GM12878 (cell line): Measurements from ENCODE around the gene MAD2L2. TPM values are rescaled to one million over a fixed set of nuclear protein-coding genes. Genes with fewer than 3 reads are reported as not detected.

ENCODE experiments used
- ATAC-seq: fragments of 200-7000 bp; cut with Tn5 transposase; 3 replicates; pipeline ENCODE4 v1.9.1; 2020; ENCODE audit warnings: mild to moderate bottlenecking, moderate library complexity
- BruUV-seq: library from RNA; stranded (reverse); fragments of 400-500 nt; replicated peaks from 2 replicates; lab custom pipeline; 2021; lab: Mats Ljungman, UMichigan
- CTCF ChIA-PET: fragments of 300-600 bp; sonication (Branson Sonifier 250); formaldehyde crosslinking; extraction: SDS; loops from one replicate; lab custom pipeline; 2021; ENCODE audit warnings: inconsistent platforms; lab: Yijun Ruan, JAX
- POLR2A ChIA-PET: fragments of 350-600 bp; formaldehyde crosslinking; extraction: SDS; loops from one replicate; lab custom pipeline; 2021; ENCODE audit warnings: inconsistent platforms; lab: Charles Lee
- RAD21 ChIA-PET: fragments of 300-600 bp; sonication (Branson Sonifier 250); formaldehyde crosslinking; loops from one replicate; lab custom pipeline; 2023; ENCODE audit warnings: antibody characterized with exemption; ENCODE audit not compliant: unreplicated experiment; lab: Charles Lee
- SMC1A ChIA-PET: fragments of 300-600 bp; sonication (Branson Sonifier 250); formaldehyde crosslinking; loops from one replicate; lab custom pipeline; 2023; ENCODE audit not compliant: unreplicated experiment, uncharacterized antibody; lab: Charles Lee
- DNase-seq: peaks from one replicate; pipeline ENCODE4 v3.0.0-alpha.2; 2011; ENCODE audit warnings: low read depth, low spot score
- FAIRE-seq: peaks from 3 replicates; lab custom pipeline; 2011; peaks lifted over from hg19 to GRCh38; lab: Jason Lieb, UNC
- H2AFZ ChIP-seq: 2 replicates; pipeline ENCODE4 v1.6.0; 2011; ENCODE audit warnings: low read depth, low read length, control low read depth; ENCODE audit not compliant: control insufficient read depth
- H3K27ac ChIP-seq: 2 replicates; pipeline ENCODE4 v1.5.1; 2011; ENCODE audit warnings: control low read depth; ENCODE audit not compliant: control insufficient read depth, insufficient read depth
- H3K27me3 ChIP-seq, 2 experiments: replicated peaks in 1 of 2; 2 replicates each; pipeline versions ENCODE4 v1.6.0 to v1.6.1; 2011; ENCODE audit warnings: low read length in 1 of 2; ENCODE audit not compliant: control insufficient read depth in 2 of 2, insufficient read depth in 2 of 2
- H3K36me3 ChIP-seq, 2 experiments: 2 replicates each; pipeline ENCODE4 v1.5.1; 2011; ENCODE audit warnings: low read length in 1 of 2; ENCODE audit not compliant: control insufficient read depth in 2 of 2, insufficient read depth in 2 of 2
- H3K4me1 ChIP-seq: 2 replicates; pipeline ENCODE4 v1.6.1; 2011; ENCODE audit warnings: mild to moderate bottlenecking, low read length, moderate library complexity, mixed read lengths; ENCODE audit not compliant: control insufficient read depth, insufficient read depth
- H3K4me2 ChIP-seq: 2 replicates; pipeline ENCODE4 v1.6.0; 2011; ENCODE audit warnings: control low read depth; ENCODE audit not compliant: control insufficient read depth, insufficient read depth
- H3K4me3 ChIP-seq: fragments of 200-600 bp; sonication (generic); 2 replicates; pipeline ENCODE4 v1.5.1; 2016
- H3K79me2 ChIP-seq: 2 replicates; pipeline ENCODE4 v1.6.0; 2011; ENCODE audit warnings: low read length; ENCODE audit not compliant: control insufficient read depth, insufficient read depth
- H3K9ac ChIP-seq: 2 replicates; pipeline ENCODE4 v1.8.0; 2011; ENCODE audit warnings: low read length, control low read depth, mixed read lengths; ENCODE audit not compliant: control insufficient read depth, insufficient read depth
- H3K9me3 ChIP-seq: replicated peaks from 3 replicates; pipeline ENCODE4 v1.5.1; 2011; ENCODE audit warnings: mild to moderate bottlenecking, low read length; ENCODE audit not compliant: control insufficient read depth, insufficient read depth
- H4K20me1 ChIP-seq: 2 replicates; pipeline ENCODE4 v1.6.0; 2011; ENCODE audit not compliant: control insufficient read depth, insufficient read depth
- CREM ChIP-seq: IDR thresholded peaks from 2 replicates; pipeline ENCODE4 v1.6.1; 2014; ENCODE audit warnings: antibody characterized with exemption, low read depth
- HDAC6 ChIP-seq: fragments of 200-600 bp; sonication (generic); IDR thresholded peaks from one replicate; pipeline ENCODE4 v1.8.0; 2017; ENCODE audit warnings: antibody characterized with exemption; ENCODE audit not compliant: unreplicated experiment
- POLR2A ChIP-seq: IDR thresholded peaks from 2 replicates; pipeline ENCODE4 v1.6.1; 2011; ENCODE audit warnings: low read depth, mild to moderate bottlenecking, low read length
- SREBF1 ChIP-seq: IDR thresholded peaks from 2 replicates; pipeline ENCODE4 v1.6.1; 2012; ENCODE audit warnings: mild to moderate bottlenecking, low read length
- TBL1XR1 ChIP-seq: IDR thresholded peaks from 2 replicates; pipeline ENCODE4 v1.6.1; 2012; ENCODE audit warnings: low read depth, low read length, improper control_type of control experiment
- ZNF217 ChIP-seq: fragments of 450-650 bp; IDR thresholded peaks from 2 replicates; pipeline ENCODE4 v1.6.1; 2017; ENCODE audit warnings: antibody characterized with exemption, mild to moderate bottlenecking
- WGBS: methylation state at CpG from one replicate; pipeline ENCODE4 v1.1.6; 2016; ENCODE audit warnings: low lambda C conversion rate; ENCODE audit not compliant: insufficient replicate concordance, insufficient coverage; ENCODE audit errors: missing lambda C conversion rate; 5-methylcytosine and 5-hydroxymethylcytosine counted together
- in situ Hi-C: fragments of 300-500 bp; cut with MboI; formaldehyde crosslinking; loops from 9 replicates; pipeline ENCODE4 v1.14.3; 2018; ENCODE audit warnings: mixed read lengths
- intact Hi-C: fragments of 100-400 bp; cut with micrococcal nuclease; formaldehyde crosslinking; loops from one replicate; pipeline ENCODE4 v1.14.2; 2022; ENCODE audit not compliant: unreplicated experiment
- polyA plus RNA-seq, 11 experiments: library from polyadenylated mRNA; depleted of rRNA in 4 of 11; unstranded in 6 of 11; stranded (reverse) in 5 of 11; fragments of >200 nt; fragmentation: Nextera tagmentation in 4 of 11; fragmentation: Illumina TruSeq in 1 of 11; extraction: Ambion mirVana in 4 of 11; extraction: Trizol in 1 of 11; gene quantifications; 1 replicate in 1 of 11; 2 replicates in 10 of 11; pipeline versions ENCODE4 v1.2.1 to v1.2.3, GENCODE V29; 2011 to 2016; ENCODE audit warnings: inconsistent platforms in 2 of 11, missing spikeins in 2 of 11, low read depth in 1 of 11
- total RNA-seq, 4 experiments: library from RNA; depleted of rRNA in 3 of 4; stranded (reverse); fragments of >200 nt in 3 of 4; fragmentation: Illumina TruSeq in 1 of 4; extraction: Trizol in 1 of 4; gene quantifications; 2 replicates each; pipeline versions ENCODE4 v1.2.1 to v1.2.3, GENCODE V29; 2013 to 2021
- TF ChIP-seq, protein P1 (sequence below): IDR thresholded peaks from 2 replicates; pipeline ENCODE4 v1.6.1; 2012; ENCODE audit warnings: improper control_type of control experiment, low read depth, low read length; ENCODE audit not compliant: insufficient replicate concordance

MAD2L2 gene
- total and polyA plus RNA-seq, 10 of the 15 experiments (the other 5 are each of a cell fraction or from before 2014, with no cell fraction given): 3.5 to 95.0 (median 53.2) TPM

DNA sequence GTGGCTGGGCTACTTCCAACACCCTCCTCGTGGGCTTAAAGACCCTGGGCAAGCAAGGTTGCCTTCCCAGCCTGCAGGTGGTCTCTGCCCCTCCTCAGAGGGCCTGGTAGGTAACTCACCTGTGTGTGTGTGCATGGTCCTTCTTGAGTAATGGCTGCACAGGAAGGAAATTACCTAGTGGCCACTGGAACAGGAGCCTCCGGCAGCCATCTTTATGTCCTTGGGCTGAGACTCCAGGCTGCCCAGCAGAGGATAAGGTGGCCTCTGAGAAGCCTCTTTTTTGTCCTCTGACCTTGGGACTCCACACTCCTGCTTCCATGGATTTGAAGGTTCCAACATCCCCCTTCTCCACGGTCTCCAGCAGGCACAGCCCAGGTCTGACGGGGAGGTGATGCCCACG, 30.5 kb upstream of the MAD2L2 start:
- FAIRE-seq (no peak), ATAC-seq (no peak), DNase-seq (no peak)
- intact Hi-C loops (no loop called here), in situ Hi-C loops (no loop called here)
- Histone ChIP-seq H4K20me1 (no peaks in the 10 kb centered on the region), H3K9me3 (no peaks in the 10 kb centered on the region), H3K79me2 (no peaks in the 10 kb centered on the region), H3K36me3 (no peaks in the 10 kb centered on the region), H3K27me3 (no peaks in the 10 kb centered on the region), H3K4me3 (no peak overlapping the region), H3K27ac (no peak overlapping the region), H3K4me1 (no peaks in the 10 kb centered on the region; the same call in 1 of the 2 replicates), H3K9ac (no peak overlapping the region), H2AFZ (no peak overlapping the region), H3K4me2 (no peak overlapping the region)
- ChIA-PET POLR2A (interaction anchor here (1.0 to 1.1 kb wide), 2 partner anchors 29 to 61 kb away, joined by 3 read pairs; no protein-coding TSS in a partner anchor), SMC1A (interaction anchor here (0.7 kb wide), 1 partner anchor 61 kb away, joined by 3 read pairs; no protein-coding TSS in a partner anchor), CTCF (interaction anchor here (0.6 to 1.4 kb wide), 6 partner anchors 13 to 470 kb away, joined by 3 to 5 read pairs (median 4); no protein-coding TSS in a partner anchor), RAD21 (interaction anchor here (1.1 to 1.5 kb wide), 3 partner anchors 29 to 61 kb away, joined by 3 to 9 read pairs (median 4); partner anchors contain the start of gene FBXO6)
- TF ChIP-seq TBL1XR1: no peak
- TF ChIP-seq ZNF217: no peak
- TF ChIP-seq, protein P1, sequence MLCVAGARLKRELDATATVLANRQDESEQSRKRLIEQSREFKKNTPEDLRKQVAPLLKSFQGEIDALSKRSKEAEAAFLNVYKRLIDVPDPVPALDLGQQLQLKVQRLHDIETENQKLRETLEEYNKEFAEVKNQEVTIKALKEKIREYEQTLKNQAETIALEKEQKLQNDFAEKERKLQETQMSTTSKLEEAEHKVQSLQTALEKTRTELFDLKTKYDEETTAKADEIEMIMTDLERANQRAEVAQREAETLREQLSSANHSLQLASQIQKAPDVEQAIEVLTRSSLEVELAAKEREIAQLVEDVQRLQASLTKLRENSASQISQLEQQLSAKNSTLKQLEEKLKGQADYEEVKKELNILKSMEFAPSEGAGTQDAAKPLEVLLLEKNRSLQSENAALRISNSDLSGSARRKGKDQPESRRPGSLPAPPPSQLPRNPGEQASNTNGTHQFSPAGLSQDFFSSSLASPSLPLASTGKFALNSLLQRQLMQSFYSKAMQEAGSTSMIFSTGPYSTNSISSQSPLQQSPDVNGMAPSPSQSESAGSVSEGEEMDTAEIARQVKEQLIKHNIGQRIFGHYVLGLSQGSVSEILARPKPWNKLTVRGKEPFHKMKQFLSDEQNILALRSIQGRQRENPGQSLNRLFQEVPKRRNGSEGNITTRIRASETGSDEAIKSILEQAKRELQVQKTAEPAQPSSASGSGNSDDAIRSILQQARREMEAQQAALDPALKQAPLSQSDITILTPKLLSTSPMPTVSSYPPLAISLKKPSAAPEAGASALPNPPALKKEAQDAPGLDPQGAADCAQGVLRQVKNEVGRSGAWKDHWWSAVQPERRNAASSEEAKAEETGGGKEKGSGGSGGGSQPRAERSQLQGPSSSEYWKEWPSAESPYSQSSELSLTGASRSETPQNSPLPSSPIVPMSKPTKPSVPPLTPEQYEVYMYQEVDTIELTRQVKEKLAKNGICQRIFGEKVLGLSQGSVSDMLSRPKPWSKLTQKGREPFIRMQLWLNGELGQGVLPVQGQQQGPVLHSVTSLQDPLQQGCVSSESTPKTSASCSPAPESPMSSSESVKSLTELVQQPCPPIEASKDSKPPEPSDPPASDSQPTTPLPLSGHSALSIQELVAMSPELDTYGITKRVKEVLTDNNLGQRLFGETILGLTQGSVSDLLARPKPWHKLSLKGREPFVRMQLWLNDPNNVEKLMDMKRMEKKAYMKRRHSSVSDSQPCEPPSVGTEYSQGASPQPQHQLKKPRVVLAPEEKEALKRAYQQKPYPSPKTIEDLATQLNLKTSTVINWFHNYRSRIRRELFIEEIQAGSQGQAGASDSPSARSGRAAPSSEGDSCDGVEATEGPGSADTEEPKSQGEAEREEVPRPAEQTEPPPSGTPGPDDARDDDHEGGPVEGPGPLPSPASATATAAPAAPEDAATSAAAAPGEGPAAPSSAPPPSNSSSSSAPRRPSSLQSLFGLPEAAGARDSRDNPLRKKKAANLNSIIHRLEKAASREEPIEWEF: no peak
- no peak for TF ChIP-seq SREBF1
- no peak for TF ChIP-seq POLR2A
- TF ChIP-seq CREM: no peak
- no peak for TF ChIP-seq HDAC6
- BruUV-seq: no TSS peak
- WGBS: 71% methylated on average over 5 of the region's 5 CpGs
